NCI-H748 treated with DMSO at 0.1 percent for 48 hours (cell line): ENCODE results near the gene HYPK.
"Not testable (repeated sequence)": the region's sequence is repeated elsewhere in the genome, so short reads cannot be mapped to it uniquely, and the experiment has no call there.

ENCODE experiments used
- DNase-seq: peaks from one replicate; lab custom pipeline; 2025; lab: John Stamatoyannopoulos, UW

HYPK gene

DNA sequence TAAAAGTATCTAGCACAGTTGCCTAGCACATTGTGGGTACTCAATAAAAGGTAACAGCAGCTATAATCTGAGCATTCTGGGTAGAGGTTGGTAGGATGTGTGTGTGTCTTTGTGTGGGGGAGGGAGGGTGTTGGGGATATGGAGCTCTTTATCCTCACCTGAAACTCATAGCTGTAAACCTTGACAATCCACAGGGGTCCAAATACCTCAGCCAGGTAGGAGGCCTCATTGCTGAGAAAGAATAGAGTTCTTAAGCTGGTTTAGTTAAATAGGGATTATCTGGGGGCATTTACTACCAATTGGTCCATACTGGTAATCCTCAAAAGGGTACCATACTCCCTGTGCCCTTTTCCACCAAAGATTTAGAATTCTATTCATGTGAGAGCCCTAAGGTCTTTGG lies 4.4 kb upstream of the HYPK start:
- no peak for DNase-seq

GRCh38 chr15:43796566-43796965 lies 3.8 kb upstream of the HYPK start:
- DNase-seq = no peak

- no peak for DNase-seq
Measured at GRCh38 chr15:43799209-43799944, 1.0 kb upstream of the HYPK start.

DNA sequence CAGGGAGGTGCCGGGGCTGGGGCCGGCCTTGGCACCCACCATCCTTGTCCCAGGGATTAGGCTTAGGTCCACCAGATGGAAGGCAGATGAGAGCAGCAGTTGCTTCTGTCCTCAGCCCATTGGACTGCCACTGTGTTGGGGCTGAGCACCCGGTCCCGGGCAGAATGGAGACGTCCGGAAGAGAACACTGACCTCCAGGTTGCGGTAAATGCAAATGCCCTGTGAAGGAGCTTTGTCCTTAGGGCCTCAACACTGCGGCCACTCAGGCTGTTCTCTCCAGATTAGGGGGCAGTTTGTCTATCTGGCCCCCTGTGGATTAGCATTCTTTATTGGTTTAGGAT lies 484 bp upstream of the HYPK start, which contains the start of gene SERINC4:
SERINC4 (minus strand) TSS at position 276 of the 341 bp plus-strand sequence; CDS start at position 42, 234 bp downstream.
- no peak for DNase-seq

DNA sequence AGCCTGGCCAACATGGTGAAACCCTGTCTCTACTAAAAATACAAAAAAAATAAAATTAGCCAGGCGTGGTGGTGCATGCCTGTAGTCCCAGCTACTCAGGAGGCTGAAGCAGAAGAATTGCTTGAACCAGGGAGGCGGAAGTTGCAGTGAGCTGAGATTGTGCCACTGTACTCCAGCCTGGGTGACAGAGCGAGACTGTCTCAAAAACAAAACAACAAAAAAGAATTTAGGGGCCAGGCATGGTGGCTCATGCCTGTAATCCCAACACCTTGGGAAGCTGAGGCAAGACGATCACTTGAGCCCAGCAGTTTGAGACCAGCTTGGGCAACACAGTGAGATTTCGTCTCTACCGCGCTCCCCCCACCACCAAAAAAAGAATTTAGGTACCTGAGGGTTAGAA lies 2.3 kb downstream of the HYPK start:
- DNase-seq = not testable (repeated sequence)

GRCh38 chr15:43808435-43808950 lies 8.1 kb downstream of the HYPK start:
- no peak for DNase-seq

DNA sequence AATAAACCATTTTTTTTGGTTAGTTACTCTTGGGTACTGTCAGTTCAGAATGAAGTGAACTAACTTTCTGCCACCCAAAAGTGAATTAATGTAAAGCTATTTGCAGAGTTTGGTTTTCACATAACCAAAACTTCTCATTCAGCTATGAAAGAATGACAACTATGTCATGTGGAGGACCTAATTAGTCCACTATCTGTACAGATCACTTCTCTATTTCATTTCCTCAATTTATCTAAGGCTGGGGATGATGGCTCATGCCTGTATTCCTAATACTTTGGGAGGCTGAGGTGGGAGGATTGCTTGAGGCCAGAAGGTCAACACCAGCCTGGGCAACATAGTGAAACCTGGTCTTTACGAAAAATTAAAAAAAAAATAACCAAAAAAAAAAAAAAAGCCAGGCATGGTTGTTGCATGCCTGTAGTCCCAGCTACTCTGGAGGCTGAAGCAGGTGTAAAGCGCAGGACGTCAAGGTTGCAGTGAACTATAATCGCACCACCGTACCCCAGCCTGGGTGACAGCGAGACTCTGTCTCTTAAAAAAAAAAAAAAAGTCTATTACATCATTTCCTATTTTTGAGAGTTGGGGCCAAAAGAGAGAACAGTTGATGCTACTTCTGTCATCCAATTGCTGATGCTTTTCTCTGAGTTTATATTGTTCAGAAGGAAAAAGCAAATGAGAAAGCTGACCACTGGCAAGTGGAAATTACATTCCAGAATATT lies 8.7 kb downstream of the HYPK start:
- DNase-seq = no peak

GRCh38 chr15:43815064-43815463 lies 14.7 kb downstream of the HYPK start:
- not testable (repeated sequence) for DNase-seq

DNA sequence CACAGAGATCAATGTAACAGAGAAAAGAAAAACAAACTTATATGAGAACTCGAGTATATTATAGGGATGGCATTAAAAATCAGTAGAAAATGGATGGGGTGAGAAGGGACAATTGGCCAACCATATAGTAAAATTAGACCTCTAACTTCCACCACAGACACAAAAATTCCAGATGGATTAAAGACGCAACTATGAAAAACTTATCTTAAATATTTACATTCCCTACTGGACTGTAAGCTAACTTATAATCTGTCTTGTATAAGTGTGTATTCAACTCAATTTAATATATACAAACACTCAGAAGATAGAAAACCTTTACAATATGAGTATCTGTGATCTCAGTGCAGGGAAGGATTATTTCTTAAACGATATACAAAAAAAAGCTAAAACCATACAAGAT lies 21.1 kb downstream of the HYPK start:
- no peak for DNase-seq

- peak; percentile 93 for DNase-seq
Measured at GRCh38 chr15:43824302-43825246, 24.2 kb downstream of the HYPK start, which contains the start of gene MFAP1. Gene MFAP1, minus strand, starts transcription at chr15:43824690. Its CDS starts 121 bp downstream, at chr15:43824569.

DNA sequence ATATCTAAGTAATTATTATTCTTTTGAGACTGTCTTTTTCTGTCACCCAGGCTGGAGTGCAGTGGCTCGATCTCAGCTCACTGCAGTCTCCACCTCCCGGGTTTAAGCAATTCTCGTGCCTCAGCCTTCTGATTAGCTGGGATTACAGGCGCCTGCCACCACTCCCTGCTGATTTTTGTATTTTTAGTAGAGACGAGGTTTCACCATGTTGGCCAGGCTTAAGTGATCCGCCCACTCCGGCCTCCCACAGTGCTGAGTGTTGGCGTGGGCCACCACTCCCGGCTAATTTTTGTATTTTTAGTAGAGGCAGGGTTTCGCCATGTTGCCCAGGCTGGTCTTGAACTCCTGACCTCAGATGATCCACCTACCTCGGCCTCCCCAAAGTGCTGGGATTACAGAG lies 24.9 kb downstream of the HYPK start:
- not testable (repeated sequence) for DNase-seq

DNA sequence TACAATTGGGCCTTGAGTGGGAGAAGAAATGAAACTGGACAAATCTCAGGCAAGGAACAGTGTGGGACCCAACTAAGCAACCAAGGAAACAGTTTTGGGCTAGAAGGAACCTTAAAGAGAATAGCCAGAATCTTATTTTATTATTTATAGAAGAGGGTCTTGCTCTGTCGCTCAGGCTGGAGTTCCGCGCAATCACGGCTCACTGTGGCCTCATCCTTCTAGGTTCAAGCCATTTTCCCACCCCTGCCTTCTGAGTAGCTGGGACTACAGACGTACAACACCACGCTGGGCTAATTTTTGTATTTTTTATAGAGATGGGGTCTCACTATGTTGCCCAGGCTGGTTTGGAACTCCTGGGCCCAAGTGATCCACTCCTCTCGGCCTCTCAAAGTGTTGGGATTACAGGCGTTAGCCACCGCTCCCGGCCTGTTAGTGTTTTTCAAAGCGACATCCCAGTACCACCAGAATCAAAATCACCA lies 25.7 kb downstream of the HYPK start:
- DNase-seq = no peak

DNA sequence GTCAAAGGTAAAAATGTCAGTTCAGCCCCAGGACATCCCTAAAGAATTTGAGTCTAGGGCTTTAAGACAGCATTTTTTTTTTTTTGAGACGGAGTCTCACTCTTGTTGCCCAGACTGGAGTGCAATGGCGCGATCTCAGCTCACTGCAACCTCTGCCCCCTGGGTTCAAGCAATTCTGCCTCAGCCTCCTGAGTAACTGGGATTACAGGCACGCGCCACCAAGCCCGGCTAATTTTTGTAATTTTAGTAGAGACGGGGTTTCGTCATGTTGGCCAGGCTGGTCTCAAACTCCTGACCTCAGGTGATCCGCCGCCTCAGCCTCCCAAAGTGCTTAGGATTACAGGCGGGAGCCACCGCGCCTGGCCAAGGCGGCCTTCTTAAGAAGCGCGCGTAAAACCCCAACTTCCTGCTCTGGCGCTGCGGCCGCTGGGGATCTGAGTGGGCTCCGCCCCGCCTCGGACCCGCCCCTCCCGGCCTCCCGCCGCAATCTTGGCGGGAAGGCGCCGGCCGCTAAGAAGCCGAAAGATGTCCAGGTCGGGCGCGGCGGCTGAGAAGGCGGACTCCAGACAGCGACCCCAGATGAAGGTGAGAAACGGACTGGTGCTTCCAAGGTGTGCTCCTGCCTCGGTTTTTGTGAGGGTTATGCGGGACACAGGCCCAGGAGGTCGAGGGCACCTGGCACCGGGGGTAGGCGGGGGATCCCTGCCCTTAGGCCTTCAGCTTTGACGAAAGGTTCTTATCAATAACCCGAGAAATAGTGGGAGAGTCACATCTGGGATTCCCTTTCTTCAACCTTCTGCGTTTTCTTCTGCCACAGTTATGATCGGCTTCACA lies 26.3 kb downstream of the HYPK start, which contains the start of gene WDR76:
WDR76 (plus strand) TSS at position 495 of the 834 bp plus-strand sequence; CDS start at position 526, 31 bp downstream.
- DNase-seq = peak; percentile 45

DNA sequence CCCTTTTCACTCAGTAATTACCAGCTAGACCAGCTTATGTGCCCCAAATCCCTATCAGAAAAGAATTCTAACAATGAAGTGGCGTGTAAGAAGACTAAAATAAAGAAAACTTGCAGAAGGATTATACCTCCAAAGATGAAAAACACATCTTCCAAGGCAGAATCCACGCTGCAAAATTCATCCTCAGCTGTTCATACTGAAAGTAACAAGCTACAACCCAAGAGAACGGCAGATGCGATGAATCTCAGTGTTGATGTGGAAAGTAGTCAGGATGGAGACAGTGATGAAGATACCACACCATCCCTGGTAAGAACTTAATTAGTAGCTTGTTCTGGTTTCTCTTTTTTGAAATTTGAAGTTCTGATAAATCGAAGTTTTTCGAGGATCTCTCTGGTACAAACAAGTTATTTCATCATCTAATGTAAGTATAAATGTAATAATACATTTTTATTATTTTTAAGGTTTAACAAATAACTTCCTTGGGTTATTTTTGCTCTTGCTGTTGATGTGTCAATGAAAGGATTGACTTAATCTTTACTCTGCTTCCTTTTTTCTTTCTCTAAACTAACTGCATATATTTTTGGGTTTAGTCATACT lies 27.8 kb downstream of the HYPK start:
- no peak for DNase-seq

- DNase-seq = not testable (repeated sequence)
Measured at GRCh38 chr15:43829951-43830540, 29.6 kb downstream of the HYPK start.

DNA sequence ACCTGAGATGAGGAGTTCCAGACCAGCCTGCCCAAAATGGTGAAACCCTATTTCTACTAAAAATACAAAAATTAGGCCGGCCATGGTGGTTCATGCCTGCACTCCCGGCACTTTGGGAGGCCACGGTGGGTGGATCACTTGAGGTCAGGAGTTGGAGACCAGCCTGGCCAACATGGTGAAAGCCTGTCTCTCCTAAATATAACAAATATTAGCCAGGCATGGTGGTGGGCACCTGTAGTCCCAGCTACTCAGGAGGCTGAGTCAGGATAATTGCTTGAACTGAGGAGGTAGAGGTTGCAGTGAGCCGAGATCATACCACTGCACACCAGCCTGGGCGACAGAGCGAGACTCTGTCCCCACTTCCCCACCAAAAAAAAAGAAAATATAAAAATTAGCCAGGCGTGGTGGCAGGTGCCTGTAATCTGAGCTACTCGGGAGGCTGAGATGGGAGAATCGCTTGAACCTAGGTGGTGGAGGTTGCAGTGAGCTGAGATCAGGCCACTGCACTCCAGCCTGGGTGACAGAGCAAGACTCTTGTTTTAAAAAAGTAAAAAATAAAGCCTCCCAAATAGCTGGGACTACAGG lies 30.4 kb downstream of the HYPK start:
- DNase-seq = not testable (repeated sequence)

DNA sequence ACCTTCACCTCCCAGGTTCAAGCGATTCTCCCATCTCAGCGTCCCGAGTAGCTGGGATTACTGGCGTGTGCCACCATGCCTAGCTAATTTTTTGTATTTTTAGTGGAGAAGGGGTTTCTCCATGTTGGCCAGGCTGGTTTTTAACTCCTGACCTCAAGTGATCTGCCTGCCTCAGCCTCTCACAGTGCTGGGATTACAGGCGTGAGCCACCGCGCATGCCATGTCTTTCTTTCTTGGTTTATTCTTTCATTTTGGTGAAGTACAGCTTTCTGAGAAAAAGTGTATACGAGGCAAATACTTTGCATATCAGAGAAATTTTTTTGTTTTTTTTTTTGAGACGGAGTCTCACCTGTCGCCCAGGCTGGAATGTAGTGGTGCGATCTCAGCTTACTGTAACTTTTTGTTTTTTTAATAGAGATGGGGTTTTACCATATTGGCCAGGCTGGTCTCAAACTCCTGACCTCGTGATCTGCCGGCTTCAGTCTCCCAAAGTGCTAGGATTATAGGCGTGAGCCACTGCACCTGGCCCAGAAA lies 31.2 kb downstream of the HYPK start:
- DNase-seq = not testable (repeated sequence)

- not testable (repeated sequence) for DNase-seq
Measured at GRCh38 chr15:43832485-43832884, 32.1 kb downstream of the HYPK start.

- no peak for DNase-seq
Measured at GRCh38 chr15:43845421-43845820, 45.0 kb downstream of the HYPK start.
